ENCODE results near the gene COL18A1. TPM values are rescaled to one million over a fixed set of nuclear protein-coding genes. Genes with fewer than 3 reads are reported as not detected.

COL18A1 gene
- total and polyA plus RNA-seq, 2 of the 8 experiments (the other 6 are each of a cell fraction or from before 2014, with no cell fraction given) = 145 to 201 TPM

GRCh38 chr21:45507523-45507875 lies 102.5 kb downstream of the COL18A1 start:
- Histone ChIP-seq H3K27me3 (replicated peaks in 1 of 4; ENCODE audit: control insufficient read depth in 3 of 4, extremely low read depth in 1 of 4, insufficient read depth in 3 of 4, low read length in 3 of 4) (no peaks in the 10 kb centered on the region), H3K79me2 (ENCODE audit: control insufficient read depth in 1 of 2, insufficient read depth in 2 of 2, low read length in 2 of 2) (no peaks in the 10 kb centered on the region), H2BK12ac (ENCODE audit: low read depth, low read length) (no peak overlapping the region), H4K8ac (ENCODE audit: extremely low read depth, insufficient read depth, low read length) (no peak overlapping the region), H2BK5ac (ENCODE audit: low read depth, low read length) (no peak overlapping the region), H3K4ac (replicated peaks; ENCODE audit: insufficient read length, low read depth, low read length) (no peak overlapping the region), H3K4me3 (ENCODE audit: extremely low read depth in 1 of 4, insufficient read depth in 2 of 4, low read depth in 3 of 4, low read length in 4 of 4) (no peak overlapping the region), H2BK15ac (ENCODE audit: low read length) (no peak overlapping the region), H3K79me1 (ENCODE audit: low read depth, low read length) (no peaks in the 10 kb centered on the region), H3K36me3 (ENCODE audit: control insufficient read depth in 2 of 4, insufficient read depth in 4 of 4, low read length in 3 of 4) (peaks cover 0 to 45% (median 6%) of the 10 kb centered on the region in 4 experiments; a peak in 5 of 8 replicates), H3K14ac (ENCODE audit: insufficient read length) (no peak overlapping the region), H4K5ac (ENCODE audit: insufficient read length, low read depth, low read length) (no peak overlapping the region), H3K18ac (ENCODE audit: extremely low read depth, low read length) (no peak overlapping the region), H4K91ac (replicated peaks; ENCODE audit: insufficient read length, low read length) (no peak overlapping the region), H2AFZ (ENCODE audit: low read length) (no peak overlapping the region), H3K4me1 (replicated peaks in 1 of 4; ENCODE audit: control insufficient read depth in 3 of 4, insufficient read depth in 4 of 4, low read length in 3 of 4) (no peaks in the 10 kb centered on the region; a peak in 1 of 7 replicates), H3K23me2 (ENCODE audit: low read depth, low read length) (peaks cover 6% of the 10 kb centered on the region; the same call in 1 of the 2 replicates), H3K4me2 (ENCODE audit: insufficient read depth in 1 of 2, low read depth in 2 of 2, low read length in 2 of 2) (no peak overlapping the region), H4K20me1 (replicated peaks in 1 of 2; ENCODE audit: control insufficient read depth in 1 of 2, insufficient read depth in 2 of 2, low read length in 2 of 2) (peaks cover 2 to 20% of the 10 kb centered on the region in 2 experiments), H2BK20ac (ENCODE audit: low read length) (no peak overlapping the region), H3K56ac (replicated peaks; ENCODE audit: insufficient read length, low read depth, low read length) (no peak overlapping the region), H3K23ac (ENCODE audit: insufficient read length) (no peak overlapping the region), H2BK120ac (replicated peaks; ENCODE audit: low read depth, low read length) (no peak overlapping the region), H3K9me3 (ENCODE audit: insufficient read depth in 2 of 2, low read depth in 1 of 2, low read length in 1 of 2) (no peaks in the 10 kb centered on the region), H2AK5ac (ENCODE audit: low read depth, low read length) (no peak overlapping the region), H3K27ac (ENCODE audit: low read depth, low read length) (no peak overlapping the region), H3K9ac (replicated peaks in 1 of 4; ENCODE audit: extremely low read depth in 1 of 4, low read depth in 3 of 4, low read length in 3 of 4) (no peak overlapping the region)
- no peak for DNase-seq (ENCODE audit: low read depth in 1 of 2, low spot score in 2 of 2)
- TF ChIP-seq, protein P1, sequence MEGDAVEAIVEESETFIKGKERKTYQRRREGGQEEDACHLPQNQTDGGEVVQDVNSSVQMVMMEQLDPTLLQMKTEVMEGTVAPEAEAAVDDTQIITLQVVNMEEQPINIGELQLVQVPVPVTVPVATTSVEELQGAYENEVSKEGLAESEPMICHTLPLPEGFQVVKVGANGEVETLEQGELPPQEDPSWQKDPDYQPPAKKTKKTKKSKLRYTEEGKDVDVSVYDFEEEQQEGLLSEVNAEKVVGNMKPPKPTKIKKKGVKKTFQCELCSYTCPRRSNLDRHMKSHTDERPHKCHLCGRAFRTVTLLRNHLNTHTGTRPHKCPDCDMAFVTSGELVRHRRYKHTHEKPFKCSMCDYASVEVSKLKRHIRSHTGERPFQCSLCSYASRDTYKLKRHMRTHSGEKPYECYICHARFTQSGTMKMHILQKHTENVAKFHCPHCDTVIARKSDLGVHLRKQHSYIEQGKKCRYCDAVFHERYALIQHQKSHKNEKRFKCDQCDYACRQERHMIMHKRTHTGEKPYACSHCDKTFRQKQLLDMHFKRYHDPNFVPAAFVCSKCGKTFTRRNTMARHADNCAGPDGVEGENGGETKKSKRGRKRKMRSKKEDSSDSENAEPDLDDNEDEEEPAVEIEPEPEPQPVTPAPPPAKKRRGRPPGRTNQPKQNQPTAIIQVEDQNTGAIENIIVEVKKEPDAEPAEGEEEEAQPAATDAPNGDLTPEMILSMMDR (IDR thresholded peaks at IDR 0.05; ENCODE audit: control extremely low read depth in 1 of 3, insufficient read depth in 1 of 3, low read depth in 1 of 3, low read length in 3 of 3) = peak in 2 of 3 experiments; percentile 3 to 4; a peak in 1 of 4 replicates
- TF ChIP-seq CTBP2 (IDR thresholded peaks at IDR 0.05; ENCODE audit: borderline replicate concordance, insufficient read depth, insufficient read length, low read length) = no peak
- POLR2A ChIA-PET (ENCODE audit: partially characterized antibody) = interaction anchor here (0.9 to 1.5 kb wide), 2 partner anchors 13 to 18 kb away, joined by 3 to 6 read pairs; no protein-coding TSS in a partner anchor
- CTCF ChIA-PET (ENCODE audit: partially characterized antibody) = interaction anchor here (1.0 to 1.3 kb wide), 2 partner anchors 13 to 24 kb away, joined by 3 read pairs; no protein-coding TSS in a partner anchor
- FAIRE-seq = no peak
- WGBS, 2 experiments (ENCODE audit: extremely low coverage in 1 of 2, insufficient coverage in 1 of 2, insufficient read length in 1 of 2, insufficient replicate concordance in 2 of 2, low coverage in 1 of 2, low lambda C conversion rate in 2 of 2, missing lambda C conversion rate in 1 of 2) = 91% methylated on average over 9 of the region's 9 CpGs; no CpG with 5 or more reads in 1 of the 2 experiments

All from H1 (cell line).